WI38 (cell line): ENCODE data around the gene CTAGE4.
"Not testable (repeated sequence)": the region's sequence is repeated elsewhere in the genome, so short reads cannot be mapped to it uniquely, and the experiment has no call there.

Experiments used
- H3K4me3 ChIP-seq: 2 replicates; pipeline ENCODE4 v1.5.1; 2011; ENCODE audit warnings: low read depth, mild to moderate bottlenecking, control low read depth, low read length
- CTCF ChIP-seq: IDR thresholded peaks from 2 replicates; pipeline ENCODE4 v1.5.1; 2012; ENCODE audit warnings: low read depth, mild to moderate bottlenecking, control low read depth, low read length

Gene CTAGE4

DNA sequence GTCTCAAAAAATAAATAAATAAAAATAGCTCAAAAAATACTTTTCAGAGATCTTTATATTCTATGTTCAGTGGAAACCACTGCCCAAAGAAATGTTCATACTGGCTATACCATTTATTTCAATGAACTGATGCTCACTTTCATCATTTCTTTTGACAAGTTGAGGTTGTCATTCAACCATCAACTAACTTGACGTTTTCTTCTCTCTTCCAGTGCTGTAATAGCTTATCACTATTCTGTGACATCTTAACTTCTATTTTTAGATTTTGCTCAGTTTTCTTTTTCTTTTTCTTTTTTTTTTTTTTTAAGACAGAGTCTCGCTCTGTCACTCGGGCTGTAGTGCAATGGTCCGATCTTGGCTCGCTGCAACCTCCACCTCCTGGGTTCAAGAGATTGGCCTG is 8.7 kb upstream of the CTAGE4 start:
- TF ChIP-seq CTCF, result no peak
- no peak overlapping the region for H3K4me3 ChIP-seq

GRCh38 chr7:144178380-144179164 is 4.7 kb upstream of the CTAGE4 start:
- H3K4me3 ChIP-seq, result not testable (repeated sequence)

DNA sequence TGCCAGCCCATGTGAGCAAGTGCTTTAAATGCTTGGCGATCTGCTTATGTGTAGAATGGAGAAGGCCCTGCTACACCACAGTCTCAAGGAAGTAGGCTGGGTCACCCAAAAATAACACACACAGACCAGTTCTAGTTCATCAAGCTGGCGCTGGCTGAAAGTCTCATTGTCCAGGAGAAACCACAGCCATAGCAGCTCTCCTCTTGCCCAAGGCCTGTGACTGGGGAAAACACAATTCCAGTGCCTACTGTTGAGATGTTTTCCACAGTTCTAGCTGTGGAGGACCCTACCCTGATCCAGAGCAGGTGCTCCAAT is 4.1 kb upstream of the CTAGE4 start:
- H3K4me3 ChIP-seq, result not testable (repeated sequence)

- H3K4me3 ChIP-seq, result not testable (repeated sequence)
Observed at GRCh38 chr7:144187848-144188247, 4.6 kb downstream of the CTAGE4 start.

DNA sequence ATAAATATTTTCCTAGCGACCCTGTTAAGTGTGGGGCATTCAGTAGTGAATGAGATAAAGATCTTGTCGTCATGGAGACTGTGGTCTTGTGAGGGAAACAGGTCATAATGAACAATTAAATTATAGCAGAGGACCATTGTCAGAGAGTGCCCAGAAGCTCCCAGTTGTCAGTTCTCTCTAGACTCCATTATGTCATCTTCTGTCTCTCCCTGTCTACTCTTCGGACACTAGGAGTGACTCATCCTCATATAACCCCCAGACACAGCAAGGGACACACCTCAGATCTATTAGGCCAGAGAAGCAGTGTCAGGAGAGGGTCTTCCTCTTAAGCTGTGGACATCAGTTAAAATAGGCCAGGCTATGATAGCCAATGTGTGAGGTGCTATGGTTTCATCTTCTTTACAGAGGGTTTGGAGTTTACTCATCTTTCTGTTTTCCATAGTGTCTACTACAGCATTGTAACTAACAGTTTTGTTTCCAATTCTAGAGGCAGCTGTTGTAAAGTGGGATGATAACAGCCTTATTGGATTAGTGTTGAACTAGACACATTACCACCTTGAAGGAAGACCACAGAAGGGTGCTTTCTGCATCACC is 5.4 kb downstream of the CTAGE4 start:
- not testable (repeated sequence) for H3K4me3 ChIP-seq

GRCh38 chr7:144193782-144194181 is 10.5 kb downstream of the CTAGE4 start:
- H3K4me3 ChIP-seq, result not testable (repeated sequence)

DNA sequence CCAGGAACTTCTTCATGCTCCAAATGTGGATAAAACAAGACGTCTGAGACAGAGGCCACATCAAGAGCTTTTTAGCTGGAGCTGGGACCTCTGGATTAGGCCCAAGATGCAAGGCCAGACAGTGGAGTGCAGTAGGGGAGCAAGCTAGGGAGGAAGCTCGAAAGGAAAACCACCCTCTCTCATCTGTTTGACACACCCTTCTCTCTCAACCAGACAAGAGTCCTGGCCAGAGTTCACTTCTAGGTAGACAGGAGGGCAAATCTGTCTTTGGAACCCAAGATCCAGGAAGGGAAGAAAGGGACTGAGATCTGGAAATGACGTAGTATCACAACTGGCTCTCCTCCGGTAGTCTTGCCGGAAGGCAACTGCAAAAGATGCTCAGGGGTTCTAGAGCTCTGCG is 11.2 kb downstream of the CTAGE4 start:
- H3K4me3 ChIP-seq, result not testable (repeated sequence)

- not testable (repeated sequence) for H3K4me3 ChIP-seq
Observed at GRCh38 chr7:144195212-144195872, 12.1 kb downstream of the CTAGE4 start, which contains the start of gene ARHGEF35. Gene ARHGEF35, minus strand, starts transcription at chr7:144195833. Its CDS starts 7,450 bp downstream, at chr7:144188383.

GRCh38 chr7:144198934-144199333 is 15.7 kb downstream of the CTAGE4 start:
- not testable (repeated sequence) for H3K4me3 ChIP-seq

DNA sequence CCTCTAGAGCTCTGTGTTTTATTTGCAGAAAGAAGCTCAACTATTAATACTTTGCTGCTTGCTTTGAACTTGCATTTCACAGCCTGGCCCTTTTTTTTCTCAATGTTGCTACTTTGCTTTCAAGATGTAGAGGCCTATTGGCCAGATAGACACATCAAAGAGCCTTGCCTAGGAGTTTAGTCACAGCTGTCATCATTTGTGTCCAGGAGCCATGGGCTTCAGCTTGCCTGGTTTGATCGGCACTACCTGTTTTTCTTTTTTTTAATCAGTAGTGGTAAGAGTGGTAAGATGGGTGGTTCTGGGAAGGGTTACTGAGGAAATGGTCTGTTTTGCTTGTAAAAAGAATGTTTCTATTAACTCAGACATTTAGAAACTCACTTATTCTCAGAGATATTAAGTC is 18.7 kb downstream of the CTAGE4 start:
- H3K4me3 ChIP-seq, result not testable (repeated sequence)

GRCh38 chr7:144203086-144203485 is 19.8 kb downstream of the CTAGE4 start:
- H3K4me3 ChIP-seq, result not testable (repeated sequence)

GRCh38 chr7:144205306-144205705 is 22.0 kb downstream of the CTAGE4 start:
- H3K4me3 ChIP-seq, result not testable (repeated sequence)

GRCh38 chr7:144217200-144217599 is 33.9 kb downstream of the CTAGE4 start:
- H3K4me3 ChIP-seq, result not testable (repeated sequence)

DNA sequence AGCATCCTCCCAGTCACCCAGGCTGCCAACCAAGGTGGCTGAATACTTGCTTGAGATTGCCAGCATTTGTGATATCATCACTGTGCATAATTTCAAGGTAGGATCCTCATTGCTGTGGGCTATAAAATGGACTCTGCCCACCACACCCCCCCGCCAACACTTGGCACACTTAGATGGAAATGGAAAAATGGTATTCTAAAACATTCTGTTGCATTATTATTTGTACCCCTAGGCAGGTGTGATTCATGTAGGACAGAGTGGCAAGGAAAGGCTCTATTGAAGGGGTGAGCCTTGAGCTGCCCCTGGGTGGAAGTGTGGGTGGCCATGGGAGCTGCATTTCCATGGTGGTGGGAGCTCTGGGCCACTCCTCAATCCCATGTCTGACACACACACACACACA is 35.3 kb downstream of the CTAGE4 start:
- not testable (repeated sequence) for H3K4me3 ChIP-seq

DNA sequence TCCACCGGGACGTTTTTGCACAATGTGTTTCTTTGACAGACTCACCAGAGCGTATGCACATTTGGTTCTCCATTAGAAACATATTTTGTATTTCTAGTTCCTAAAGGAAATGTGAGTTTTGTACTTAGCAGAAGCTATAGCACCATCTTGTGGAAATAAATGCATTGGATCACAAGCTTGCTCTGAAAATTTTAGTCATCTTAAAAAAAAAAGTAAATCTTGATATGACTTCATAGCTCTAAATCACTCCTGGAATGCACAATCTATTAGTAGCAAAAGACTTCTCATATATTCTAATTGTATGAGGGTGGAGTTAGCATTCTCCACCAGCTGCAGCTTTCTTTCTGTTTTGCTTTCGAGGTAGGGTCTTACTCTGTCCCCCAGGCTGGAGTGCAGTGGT is 35.9 kb downstream of the CTAGE4 start:
- not testable (repeated sequence) for H3K4me3 ChIP-seq

GRCh38 chr7:144220531-144220930 is 37.3 kb downstream of the CTAGE4 start:
- H3K4me3 ChIP-seq, result not testable (repeated sequence)

- H3K4me3 ChIP-seq, result not testable (repeated sequence)
Observed at GRCh38 chr7:144223675-144224074, 40.4 kb downstream of the CTAGE4 start.

DNA sequence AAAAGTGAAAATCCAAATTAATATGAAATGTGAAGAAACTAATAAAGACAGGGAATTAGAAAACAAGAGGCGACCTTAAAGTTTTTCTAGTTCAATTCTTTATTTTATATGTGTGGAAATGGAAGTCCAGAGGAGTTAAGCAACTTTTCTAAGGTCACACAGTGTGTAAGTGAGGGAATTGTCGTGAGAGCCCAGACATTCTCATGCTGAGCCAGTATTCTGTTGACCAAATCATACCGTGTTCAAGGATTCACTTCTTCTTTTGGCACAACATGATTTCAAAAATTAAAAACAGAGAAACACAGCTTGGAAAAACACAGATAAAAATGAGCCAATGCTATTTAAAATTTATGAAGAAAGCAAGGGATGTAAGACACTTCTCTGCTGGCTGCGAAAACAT is 43.6 kb downstream of the CTAGE4 start:
- H3K4me3 ChIP-seq, result not testable (repeated sequence)

GRCh38 chr7:144228810-144229209 is 45.5 kb downstream of the CTAGE4 start:
- not testable (repeated sequence) for H3K4me3 ChIP-seq

DNA sequence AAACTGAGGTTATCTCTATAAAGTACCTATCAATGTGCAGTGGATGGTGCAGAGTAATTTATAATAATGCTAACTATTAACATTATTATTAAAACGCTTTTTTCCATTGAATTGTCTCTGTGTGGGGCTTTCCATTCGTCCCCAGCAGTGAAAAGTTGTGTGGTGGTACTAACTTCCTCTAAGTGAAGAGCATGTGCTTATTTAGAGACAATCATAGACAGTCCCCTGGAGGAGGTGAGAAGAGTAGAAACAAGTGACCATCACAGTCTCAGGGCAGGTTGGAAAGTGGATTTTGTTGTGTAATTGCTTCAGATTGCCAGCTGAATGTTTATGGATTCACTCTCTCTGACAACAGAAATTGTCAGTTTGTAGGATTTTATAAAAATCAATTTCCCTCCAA is 47.8 kb downstream of the CTAGE4 start:
- not testable (repeated sequence) for H3K4me3 ChIP-seq
